ENCODE measurements around the gene SLAMF7. TPM values are rescaled to one million over a fixed set of nuclear protein-coding genes. Genes with fewer than 3 reads are reported as not detected.

SLAMF7 gene
- polyA plus RNA-seq, 3 donors from 2014 or later: 316 to 379 (median 359) TPM

- H3K36me3 Mint-ChIP-seq: peaks cover 4 to 12% (median 5%) of the 10 kb centered on the region in 3 donors
Measured at GRCh38 chr1:160797271-160797709, 58.2 kb downstream of the SLAMF7 start.

GRCh38 chr1:160797861-160798273 lies 58.8 kb downstream of the SLAMF7 start:
- Mint-ChIP-seq H3K27ac (peak overlapping the region; percentile 84 to 97 (median 94)), H3K36me3 (peaks cover 8 to 16% (median 9%) of the 10 kb centered on the region in 3 donors), H3K4me3 (peak overlapping the region; percentile 85 to 96 (median 90)), H3K4me1 (peaks cover 70 to 77% of the 10 kb centered on the region in 2 donors), H3K27me3 (ENCODE audit: low read depth in 3 of 3) (peaks cover 0 to 9% (median 5%) of the 10 kb centered on the region in 3 donors), H3K9me3 (no peaks in the 10 kb centered on the region)
- peak; percentile 43 to 66 (median 47) for DNase-seq

More at GRCh38 chr1:160797271-160797709, 58.2 kb downstream of the SLAMF7 start:
- H3K9me3 Mint-ChIP-seq: no peaks in the 10 kb centered on the region
- H3K4me3 Mint-ChIP-seq: peak overlapping the region; percentile 85 to 96 (median 90)
- H3K27me3 Mint-ChIP-seq (ENCODE audit: low read depth in 3 of 3): peaks cover 0 to 9% (median 5%) of the 10 kb centered on the region in 3 donors
- peak overlapping the region; percentile 84 to 97 (median 94) for H3K27ac Mint-ChIP-seq
- DNase-seq: no peak
- H3K4me1 Mint-ChIP-seq: peaks cover 66 to 71% of the 10 kb centered on the region in 2 donors

- peaks cover 0 to 9% (median 5%) of the 10 kb centered on the region in 3 donors for H3K27me3 Mint-ChIP-seq (ENCODE audit: low read depth in 3 of 3)
- no peak for DNase-seq
- H3K36me3 Mint-ChIP-seq: peaks cover 9 to 20% (median 12%) of the 10 kb centered on the region in 3 donors
- H3K9me3 Mint-ChIP-seq: no peaks in the 10 kb centered on the region
- H3K4me3 Mint-ChIP-seq: peak overlapping the region; percentile 85 to 96 (median 90)
- H3K27ac Mint-ChIP-seq: peak overlapping the region; percentile 84 to 97 (median 94)
- H3K4me1 Mint-ChIP-seq: peaks cover 72 to 83% of the 10 kb centered on the region in 2 donors
Measured at GRCh38 chr1:160798439-160798838, 59.4 kb downstream of the SLAMF7 start.

GRCh38 chr1:160799641-160800040 lies 60.6 kb downstream of the SLAMF7 start:
- peaks cover 13 to 29% (median 20%) of the 10 kb centered on the region in 3 donors for H3K36me3 Mint-ChIP-seq
- H3K27me3 Mint-ChIP-seq (ENCODE audit: low read depth in 3 of 3): peaks cover 0 to 7% (median 5%) of the 10 kb centered on the region in 3 donors
- H3K9me3 Mint-ChIP-seq: no peaks in the 10 kb centered on the region
- DNase-seq: no peak
- peak overlapping the region; percentile 13 to 97 (median 86) for H3K27ac Mint-ChIP-seq
- peak overlapping the region; percentile 71 to 96 (median 90) for H3K4me3 Mint-ChIP-seq
- H3K4me1 Mint-ChIP-seq: peaks cover 79 to 89% of the 10 kb centered on the region in 2 donors

- DNase-seq: no peak
- Mint-ChIP-seq H3K36me3 (peaks cover 18 to 34% (median 25%) of the 10 kb centered on the region in 3 donors), H3K4me1 (peaks cover 84 to 89% of the 10 kb centered on the region in 2 donors), H3K27ac (peak overlapping the region; percentile 13 to 97 (median 78)), H3K27me3 (ENCODE audit: low read depth in 3 of 3) (peaks cover 0 to 7% (median 5%) of the 10 kb centered on the region in 3 donors), H3K4me3 (peak overlapping the region; percentile 71 to 96 (median 90)), H3K9me3 (peaks cover 0 to 3% (median 0%) of the 10 kb centered on the region in 6 donors)
Measured at GRCh38 chr1:160800142-160800541, 61.1 kb downstream of the SLAMF7 start.

- Mint-ChIP-seq H3K27ac (peak overlapping the region; percentile 59 to 87 (median 78)), H3K36me3 (peaks cover 22 to 39% (median 30%) of the 10 kb centered on the region in 3 donors), H3K27me3 (ENCODE audit: low read depth in 3 of 3) (peaks cover 0 to 5% (median 4%) of the 10 kb centered on the region in 3 donors), H3K9me3 (peaks cover 0 to 5% (median 1%) of the 10 kb centered on the region in 6 donors), H3K4me1 (peaks cover 85 to 89% of the 10 kb centered on the region in 2 donors), H3K4me3 (peak overlapping the region; percentile 73 to 90 (median 74))
- peak; percentile 35 to 44 (median 41) for DNase-seq
Measured at GRCh38 chr1:160800645-160801408, 61.8 kb downstream of the SLAMF7 start.

GRCh38 chr1:160801836-160802580 lies 63.0 kb downstream of the SLAMF7 start:
- peaks cover 86 to 89% of the 10 kb centered on the region in 2 donors for H3K4me1 Mint-ChIP-seq
- peak overlapping the region in 3 of 6 donors; percentile 1 to 85 (median 80) for H3K27ac Mint-ChIP-seq
- DNase-seq: no peak
- H3K4me3 Mint-ChIP-seq: peak overlapping the region in 1 of 5 donors; percentile 74
- peaks cover 4 to 16% (median 12%) of the 10 kb centered on the region in 6 donors for H3K9me3 Mint-ChIP-seq
- peaks cover 31 to 51% (median 42%) of the 10 kb centered on the region in 3 donors for H3K36me3 Mint-ChIP-seq
- H3K27me3 Mint-ChIP-seq (ENCODE audit: low read depth in 3 of 3): peaks cover 0 to 3% (median 0%) of the 10 kb centered on the region in 3 donors

Other genes starting within 250 kb of the SLAMF7 start
- 100 to 1,000 TPM; 105 to 210 (median 125) TPM for gene SLAMF6, start 216.0 kb upstream of the SLAMF7 start, polyA plus RNA-seq
- gene CD84, start 159.8 kb upstream of the SLAMF7 start, polyA plus RNA-seq: 1 to 10 TPM; 2.1 to 3.9 (median 3.0) TPM
- under 1 TPM in 2 of 3 donors, not detected in 1; 0.12 to 0.21 TPM for gene SLAMF1, start 92.2 kb upstream of the SLAMF7 start, polyA plus RNA-seq
- gene CD48, start 27.4 kb upstream of the SLAMF7 start, polyA plus RNA-seq: 100 to 1,000 TPM; 202 to 229 (median 205) TPM
- gene LY9, start 56.9 kb downstream of the SLAMF7 start, polyA plus RNA-seq: 10 to 100 TPM; 46.1 to 68.2 (median 57.2) TPM
- 100 to 1,000 TPM; 301 to 501 (median 410) TPM for gene CD244, start 123.6 kb downstream of the SLAMF7 start, polyA plus RNA-seq
- gene ITLN1, start 145.9 kb downstream of the SLAMF7 start, polyA plus RNA-seq: under 1 TPM in 1 of 3 donors, not detected in 2; 0.77 TPM
- not detected for gene ITLN2, start 215.6 kb downstream of the SLAMF7 start, polyA plus RNA-seq

All from immature natural killer cell (primary cell).